SK-N-SH treated with all-trans-retinoic acid at 6 μM for 48 hours (cell line): ENCODE measurements around the gene TEAD3.

Experiments used
- CREB5 ChIP-seq: fragments of 250-450 bp; sonication (Bioruptor Pico); IDR thresholded peaks from 2 replicates; pipeline ENCODE4 v1.5.1; 2020; ENCODE audit warnings: low read depth, mild to moderate bottlenecking, moderate library complexity
- CSDC2 ChIP-seq: fragments of 250-450 bp; sonication (Bioruptor Pico); IDR thresholded peaks from 2 replicates; pipeline ENCODE4 v1.5.0; 2020; ENCODE audit warnings: mild to moderate bottlenecking, moderate library complexity
- PATZ1 ChIP-seq: fragments of 250-450 bp; sonication (Bioruptor Pico); IDR thresholded peaks from 2 replicates; pipeline ENCODE4 v1.8.0; 2020; ENCODE audit warnings: mild to moderate bottlenecking, moderate library complexity, borderline replicate concordance
- RARB ChIP-seq: fragments of 250-450 bp; sonication (Bioruptor Pico); IDR thresholded peaks from 2 replicates; pipeline ENCODE4 v1.8.0; 2021; ENCODE audit warnings: mild to moderate bottlenecking, moderate library complexity
- SNAI2 ChIP-seq: fragments of 250-450 bp; sonication (Bioruptor Pico); IDR thresholded peaks from 2 replicates; pipeline ENCODE4 v1.5.0; 2020; ENCODE audit warnings: mild to moderate bottlenecking, moderate library complexity
- TCF4 ChIP-seq: fragments of 250-450 bp; sonication (Bioruptor Pico); IDR thresholded peaks from 2 replicates; pipeline ENCODE4 v1.8.0; 2021; ENCODE audit warnings: mild to moderate bottlenecking, moderate library complexity, borderline replicate concordance
- TSHZ2 ChIP-seq: fragments of 250-450 bp; sonication (Bioruptor Pico); IDR thresholded peaks from 2 replicates; pipeline ENCODE4 v1.5.0; 2020; ENCODE audit warnings: mild to moderate bottlenecking, moderate library complexity
- ZFP3 ChIP-seq: fragments of 250-450 bp; sonication (Bioruptor Pico); IDR thresholded peaks from 2 replicates; pipeline ENCODE4 v1.5.0; 2020; ENCODE audit warnings: mild to moderate bottlenecking, moderate library complexity
- ZNF70 ChIP-seq: fragments of 450-650 bp; formaldehyde crosslinking; IDR thresholded peaks from 2 replicates; pipeline ENCODE4 v1.5.0; 2020; ENCODE audit warnings: mild to moderate bottlenecking, moderate library complexity

GRCh38 chr6:35435074-35435837, 61.6 kb downstream of the TEAD3 start:
- TF ChIP-seq CSDC2 (CRISPR knock-in tag) (no peak), PATZ1 (CRISPR knock-in tag) (no peak), CREB5 (CRISPR knock-in tag) (no peak), TCF4 (CRISPR knock-in tag) (no peak), RARB (CRISPR knock-in tag) (no peak), TSHZ2 (CRISPR knock-in tag) (no peak), ZFP3 (no peak), SNAI2 (CRISPR knock-in tag) (no peak), ZNF70 (no peak)
